NCI-H526 (cell line): ENCODE results near the gene CDH11.

Experiments used
- DNase-seq, 2 experiments: peaks; one replicate each; lab custom pipeline; 2025; lab: John Stamatoyannopoulos, UW

The CDH11 gene

DNA sequence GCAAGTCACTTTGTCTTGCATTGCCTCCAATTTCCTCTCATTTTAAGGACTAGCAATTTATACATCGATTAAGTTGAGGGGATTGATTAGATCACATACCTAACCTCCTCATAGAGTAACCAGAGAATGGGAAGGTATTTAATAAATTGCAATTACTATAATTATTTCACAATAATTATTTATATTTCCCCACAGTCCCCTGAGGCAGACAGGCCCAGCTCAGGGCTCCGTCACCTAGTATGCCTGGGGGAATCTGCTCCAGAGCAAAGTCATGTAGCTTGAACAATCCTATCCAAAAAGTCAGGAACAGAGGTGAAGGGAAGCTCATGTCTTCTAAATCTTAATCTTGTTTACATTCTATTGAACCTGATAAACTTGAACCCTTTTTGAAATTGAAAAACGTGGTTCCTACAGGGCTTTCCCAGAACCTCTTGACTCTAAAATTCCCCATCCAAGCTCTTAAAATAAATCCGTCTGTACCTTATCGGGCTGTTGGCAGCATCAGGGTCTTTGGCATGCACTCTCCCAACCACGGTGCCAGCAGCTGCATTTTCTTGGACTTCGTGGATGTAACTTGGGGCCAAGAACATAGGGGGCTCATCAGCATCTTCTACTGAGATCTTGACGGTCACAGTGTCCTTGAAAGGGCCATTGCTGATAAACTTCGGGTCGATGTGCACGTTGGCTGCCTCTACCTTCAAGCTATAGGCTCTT, 140.1 kb downstream of the CDH11 start:
- DNase-seq: no peak

- DNase-seq: no peak
Observed at GRCh38 chr16:64977206-64977920, 144.5 kb downstream of the CDH11 start.

- DNase-seq: no peak
Observed at GRCh38 chr16:64975821-64976220, 146.0 kb downstream of the CDH11 start.

- no peak for DNase-seq
Observed at GRCh38 chr16:64974381-64974780, 147.5 kb downstream of the CDH11 start.

DNA sequence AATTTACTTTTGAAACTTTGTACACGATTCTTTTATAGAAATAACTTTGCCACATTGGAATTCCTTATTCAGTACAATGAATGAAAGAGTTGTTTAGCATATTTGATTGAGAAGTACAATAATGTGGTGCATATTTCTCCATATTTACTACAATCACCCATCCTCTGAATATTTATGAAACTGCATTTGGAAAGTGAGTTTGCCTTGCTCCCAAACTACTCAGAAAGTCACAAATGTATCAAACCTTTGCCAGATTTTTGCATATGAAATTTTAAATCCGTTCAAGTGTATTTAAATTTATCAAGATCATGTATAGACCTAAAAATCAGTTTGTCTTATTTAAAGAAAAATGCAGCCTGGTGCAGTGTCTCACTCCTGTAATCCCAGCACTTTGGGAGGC, 148.7 kb downstream of the CDH11 start:
- DNase-seq: no peak

- DNase-seq: no peak
Observed at GRCh38 chr16:64971171-64971570, 150.7 kb downstream of the CDH11 start.

DNA sequence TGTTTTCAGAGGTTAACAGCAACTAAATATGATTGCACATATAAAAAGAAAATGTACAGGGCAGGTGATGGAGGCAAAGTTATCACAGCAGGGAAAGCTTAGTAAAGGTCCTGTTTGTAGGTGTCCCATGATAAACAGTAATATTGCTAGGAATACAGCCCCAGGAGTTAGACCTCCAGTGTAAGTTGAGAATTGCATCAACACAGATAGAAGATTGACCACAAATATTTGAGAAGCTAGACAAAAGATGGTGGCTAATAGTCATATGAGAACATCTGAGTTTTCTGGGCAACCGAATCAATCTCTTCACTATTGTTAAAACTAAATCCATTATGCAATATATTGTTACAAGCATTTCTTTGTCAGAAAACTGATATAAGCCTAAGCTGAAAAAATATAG, 152.6 kb downstream of the CDH11 start:
- DNase-seq: no peak

DNA sequence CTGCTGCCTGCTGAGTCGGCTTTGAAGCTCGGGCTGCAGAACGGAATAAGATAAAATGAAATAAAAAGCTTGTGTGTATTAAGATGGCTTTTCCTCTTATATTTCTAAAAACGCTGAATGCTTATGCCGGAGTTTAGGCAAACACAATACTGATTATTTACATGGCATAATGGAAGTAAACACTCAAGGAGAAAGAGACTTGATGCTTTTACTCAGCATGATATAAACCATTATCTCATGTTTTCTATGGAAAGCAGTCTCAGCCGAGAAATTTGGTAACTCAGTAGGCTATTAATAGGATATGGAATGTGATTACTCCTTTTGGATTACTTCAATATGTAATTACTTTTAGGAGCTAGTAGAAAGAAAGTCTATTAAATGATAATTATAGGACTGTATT, 153.3 kb downstream of the CDH11 start:
- DNase-seq: no peak

DNA sequence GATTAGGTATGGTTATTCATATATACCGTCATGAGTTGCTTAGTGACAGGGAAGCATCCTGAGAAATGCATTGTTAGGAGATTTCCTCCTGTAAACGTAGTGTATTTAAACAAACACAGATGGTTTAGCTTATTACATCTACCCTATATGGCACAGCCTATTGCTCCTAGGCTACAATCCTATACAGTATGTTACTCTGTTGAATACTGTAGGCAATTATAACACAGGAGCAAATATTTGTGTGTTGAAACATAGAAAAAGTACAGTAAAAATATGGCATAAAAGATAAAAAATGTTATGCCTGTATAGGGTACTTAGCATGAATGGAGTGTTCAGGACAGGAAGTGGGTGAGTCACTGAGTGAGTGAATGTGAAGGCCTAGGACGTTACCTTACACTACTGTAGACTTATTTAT, 157.7 kb downstream of the CDH11 start:
- DNase-seq: no peak

GRCh38 chr16:64962786-64963185, 159.1 kb downstream of the CDH11 start:
- DNase-seq: no peak

DNA sequence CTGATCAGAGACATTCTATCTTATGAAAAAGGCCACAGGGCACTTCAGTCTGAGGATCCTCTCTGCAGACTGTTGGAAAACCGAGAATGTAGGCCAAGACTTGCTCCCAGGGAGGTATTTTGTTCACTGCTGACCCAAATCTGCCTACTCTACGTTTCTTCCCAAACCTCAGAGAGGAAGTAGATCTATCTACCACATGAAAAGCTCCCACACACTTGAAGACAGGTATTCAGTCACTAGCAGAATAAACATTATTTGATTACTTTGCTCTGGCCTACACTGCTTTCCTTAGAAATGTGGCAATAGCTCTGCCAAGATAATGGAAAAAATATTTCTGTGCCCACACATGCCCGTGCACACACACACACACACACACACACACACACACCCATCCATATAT, 164.6 kb downstream of the CDH11 start:
- no peak for DNase-seq

DNA sequence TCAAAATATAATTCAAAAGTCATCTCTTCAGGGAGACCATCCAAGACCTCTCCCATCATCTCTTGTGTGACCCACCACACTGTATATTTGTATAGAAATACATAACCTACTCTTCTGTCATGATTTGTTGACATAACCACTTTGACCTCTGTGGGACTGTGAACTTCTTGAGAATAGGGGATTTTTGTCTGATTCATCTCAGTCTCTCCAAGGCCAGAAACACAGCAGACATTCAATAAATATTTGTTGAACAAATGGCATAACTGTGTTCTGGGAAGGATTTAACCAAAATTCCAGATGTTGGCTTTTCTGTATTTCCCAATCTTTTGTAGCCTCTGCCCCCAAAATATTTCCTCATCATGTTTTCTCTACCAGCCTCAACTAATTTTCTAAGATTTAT, 169.7 kb downstream of the CDH11 start:
- no peak for DNase-seq

DNA sequence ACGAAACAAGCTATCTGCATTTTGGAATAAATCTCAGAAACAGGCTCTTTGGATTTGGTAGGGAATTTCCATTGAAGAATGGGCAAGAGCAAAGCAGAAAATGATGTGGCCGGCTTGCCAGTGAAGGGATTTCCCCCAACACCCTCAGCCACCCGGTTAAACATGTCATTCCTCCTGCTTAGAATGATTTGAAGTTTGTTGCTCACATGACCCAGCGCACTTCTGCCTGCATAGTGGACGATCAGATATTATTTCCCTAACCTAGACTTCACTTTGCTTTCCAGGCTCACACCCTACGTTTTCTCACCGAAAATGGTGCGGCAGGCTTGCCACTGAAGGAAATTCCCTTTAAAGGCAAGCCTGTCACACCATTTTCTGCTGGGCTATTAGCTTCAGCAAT, 170.7 kb downstream of the CDH11 start:
- no peak for DNase-seq

DNA sequence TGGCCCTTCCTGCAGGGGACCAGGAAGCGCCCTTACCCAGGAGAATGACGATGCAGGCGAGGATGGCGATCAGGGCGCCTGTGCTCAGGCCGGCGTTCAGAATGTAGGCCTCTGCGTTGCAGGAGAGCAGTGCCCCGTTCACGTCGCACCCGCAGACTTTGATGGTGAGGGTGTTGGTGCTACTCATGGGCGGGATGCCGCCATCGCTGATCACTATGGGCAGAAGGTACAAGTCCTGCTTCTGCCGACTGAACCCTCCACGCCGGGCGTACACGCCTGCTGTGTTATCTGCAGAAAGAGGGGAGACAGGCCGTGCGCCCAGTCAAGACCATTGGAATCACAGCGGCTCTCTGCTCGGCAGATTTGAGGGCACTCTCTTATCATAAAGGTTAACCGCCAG, 171.1 kb downstream of the CDH11 start:
- no peak for DNase-seq

DNA sequence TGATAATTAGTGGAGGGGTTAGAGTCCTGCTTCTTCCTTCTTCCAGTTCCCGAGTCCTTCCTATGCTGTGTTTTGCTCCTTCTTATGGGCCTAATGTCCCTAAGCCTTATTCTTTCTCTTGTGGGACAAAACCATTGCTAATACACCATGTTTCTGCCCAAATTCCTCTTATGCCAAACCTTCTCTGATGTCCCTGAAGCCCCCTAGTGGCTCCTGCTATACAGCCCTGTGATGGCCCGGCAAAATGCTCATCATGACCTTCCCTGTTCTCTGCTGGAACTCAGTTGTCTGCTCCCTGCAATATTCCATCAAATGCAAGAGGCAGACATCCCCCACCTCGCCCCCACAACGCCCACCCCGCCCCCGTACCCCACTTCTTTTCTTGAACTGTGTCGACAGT, 171.6 kb downstream of the CDH11 start:
- no peak for DNase-seq

- DNase-seq: no peak
Observed at GRCh38 chr16:64948056-64948455, 173.8 kb downstream of the CDH11 start.

- DNase-seq: no peak
Observed at GRCh38 chr16:64947651-64948050, 174.2 kb downstream of the CDH11 start.

DNA sequence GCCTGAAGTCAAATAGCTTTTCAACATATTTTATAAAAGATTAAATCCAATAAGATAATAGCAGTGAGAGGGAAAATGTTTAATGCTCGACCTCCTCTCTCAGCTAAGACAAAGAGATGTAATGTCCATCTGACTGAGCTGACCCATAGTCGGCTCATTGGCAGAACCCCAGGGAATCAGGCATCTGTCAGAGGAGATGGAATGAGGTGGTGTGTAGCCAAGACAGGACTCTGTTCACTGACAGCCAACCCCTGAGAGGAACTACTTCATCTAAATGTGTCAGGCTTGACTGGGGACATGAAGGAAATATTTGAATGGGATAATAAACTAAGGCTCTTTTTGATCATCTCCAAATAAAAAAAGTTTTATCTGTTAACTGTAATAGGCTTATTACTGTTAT, 188.0 kb downstream of the CDH11 start:
- no peak for DNase-seq

GRCh38 chr16:64926476-64926875, 195.4 kb downstream of the CDH11 start:
- DNase-seq: no peak

DNA sequence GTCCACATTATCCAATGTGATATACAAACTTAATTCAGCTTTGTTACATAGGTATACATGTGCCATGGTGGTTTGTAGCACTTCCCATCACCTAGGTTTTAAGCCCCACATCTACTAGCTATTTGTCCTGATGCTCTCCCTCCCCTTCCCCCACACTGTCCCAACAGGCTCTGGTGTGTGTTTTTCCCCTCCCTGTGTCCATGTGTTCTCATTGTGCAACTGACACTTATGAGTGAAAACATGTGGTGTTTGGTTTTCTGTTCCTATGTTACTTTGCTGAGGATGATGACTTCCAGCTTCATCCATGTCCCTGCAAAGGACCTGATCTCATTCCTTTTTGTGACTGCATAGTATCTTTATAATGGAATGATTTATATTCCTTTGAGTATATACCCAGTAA, 196.7 kb downstream of the CDH11 start:
- no peak for DNase-seq

GRCh38 chr16:64924086-64924485, 197.8 kb downstream of the CDH11 start:
- DNase-seq: no peak

GRCh38 chr16:64919929-64920607, 201.8 kb downstream of the CDH11 start:
- DNase-seq: no peak

GRCh38 chr16:64919141-64919540, 202.7 kb downstream of the CDH11 start:
- no peak for DNase-seq
